ENCODE measurements around the gene KDM5B. TPM values are rescaled to one million over a fixed set of nuclear protein-coding genes. Genes with fewer than 3 reads are reported as not detected.
A peak's percentile ranks its signal among the peaks of the same experiment; 100 is the strongest.

The KDM5B gene
- total RNA-seq, 2 experiments from 2014 or later = 74.7 to 84.7 TPM

GRCh38 chr1:202807451-202807925 lies 733 bp downstream of the KDM5B start:
- peaks cover 17% of the 10 kb centered on the region for H3K36me3 Mint-ChIP-seq (ENCODE audit: low read depth)
- TF ChIP-seq CTCF (IDR thresholded peaks at IDR 0.05) = no peak
- H3K4me3 ChIP-seq (ENCODE audit: low read length) = peak overlapping the region; percentile 79
- H3K27me3 Mint-ChIP-seq = no peaks in the 10 kb centered on the region
- peak overlapping the region; percentile 80 for H3K27ac Mint-ChIP-seq
- peak overlapping the region; percentile 90 for H3K4me3 Mint-ChIP-seq
- peaks cover 33% of the 10 kb centered on the region for H3K4me1 ChIP-seq (ENCODE audit: insufficient read depth, low read length)
- DNase-seq = peak in 13 of 14 experiments; percentile 11 to 72 (median 30)
- ChIA-PET CTCF (no interaction called here), POLR2A (interaction anchor here (0.8 to 1.4 kb wide), 6 partner anchors 9 to 199 kb away, joined by 3 to 5 read pairs (median 4); partner anchors contain the start of genes KLHL12, RABIF and TMEM183A)
- no peaks in the 10 kb centered on the region for H3K9me3 ChIP-seq (ENCODE audit: control insufficient read depth in 1 of 2, insufficient read depth in 1 of 2, low read length in 2 of 2)
- intact Hi-C loops (cut with DNase I, micrococcal nuclease) = loop anchor here in 1 of 2 experiments (10.0 kb wide), 1 partner anchor 1047 kb away; no protein-coding TSS in a partner anchor
- H3K9me3 Mint-ChIP-seq = no peaks in the 10 kb centered on the region
- peak overlapping the region in 1 of 2 donors; percentile 53 for H3K27ac ChIP-seq (ENCODE audit: low read depth in 1 of 2, low read length in 2 of 2)
- peaks cover 65% of the 10 kb centered on the region for H3K4me1 Mint-ChIP-seq (ENCODE audit: low read depth)
- no peaks in the 10 kb centered on the region for H3K27me3 ChIP-seq (ENCODE audit: control insufficient read depth in 1 of 2, insufficient read depth in 2 of 2, low read length in 2 of 2)
- no peaks in the 10 kb centered on the region for H3K36me3 ChIP-seq (ENCODE audit: insufficient read depth, low read length)
- peak; percentile 39 for ATAC-seq (ENCODE audit: poor library complexity)

GRCh38 chr1:202806845-202807450 lies 1.3 kb downstream of the KDM5B start:
- H3K4me1 ChIP-seq (ENCODE audit: insufficient read depth, low read length) = peaks cover 33% of the 10 kb centered on the region

More at GRCh38 chr1:202806845-202807450, 1.3 kb downstream of the KDM5B start:
- H3K27me3 ChIP-seq (ENCODE audit: control insufficient read depth in 1 of 2, insufficient read depth in 2 of 2, low read length in 2 of 2) = no peaks in the 10 kb centered on the region
- H3K9me3 ChIP-seq (ENCODE audit: control insufficient read depth in 1 of 2, insufficient read depth in 1 of 2, low read length in 2 of 2) = no peaks in the 10 kb centered on the region
- Mint-ChIP-seq H3K9me3 (no peaks in the 10 kb centered on the region), H3K36me3 (ENCODE audit: low read depth) (peaks cover 17% of the 10 kb centered on the region), H3K4me1 (ENCODE audit: low read depth) (peaks cover 66% of the 10 kb centered on the region), H3K4me3 (peak overlapping the region; percentile 87), H3K27ac (peak overlapping the region; percentile 81), H3K27me3 (no peaks in the 10 kb centered on the region)
- DNase-seq (peak in 9 of 14 experiments; percentile 2 to 45 (median 10)), ATAC-seq (ENCODE audit: poor library complexity) (peak; percentile 7)
- H3K4me3 ChIP-seq (ENCODE audit: low read length) = peak overlapping the region; percentile 79
- CTCF ChIA-PET = no interaction called here
- intact Hi-C loops (cut with DNase I, micrococcal nuclease) = loop anchor here in 1 of 2 experiments (10.0 kb wide), 1 partner anchor 1048 kb away; no protein-coding TSS in a partner anchor
- H3K27ac ChIP-seq (ENCODE audit: low read depth in 1 of 2, low read length in 2 of 2) = peak overlapping the region; percentile 53 to 67
- TF ChIP-seq CTCF (IDR thresholded peaks at IDR 0.05) = no peak
- POLR2A ChIA-PET = interaction anchor here (1.1 kb wide), 1 partner anchor 200 kb away, joined by 4 read pairs; the partner anchor contains the start of gene TMEM183A
- no peaks in the 10 kb centered on the region for H3K36me3 ChIP-seq (ENCODE audit: insufficient read depth, low read length)

Data from CD4-positive, alpha-beta T cell (primary cell).